ENCODE measurements around the gene CDKN1C. TPM values are rescaled to one million over a fixed set of nuclear protein-coding genes. Genes with fewer than 3 reads are reported as not detected.

The CDKN1C gene
- total and polyA plus RNA-seq, 12 donors: 17.7 to 817 (median 321) TPM

DNA sequence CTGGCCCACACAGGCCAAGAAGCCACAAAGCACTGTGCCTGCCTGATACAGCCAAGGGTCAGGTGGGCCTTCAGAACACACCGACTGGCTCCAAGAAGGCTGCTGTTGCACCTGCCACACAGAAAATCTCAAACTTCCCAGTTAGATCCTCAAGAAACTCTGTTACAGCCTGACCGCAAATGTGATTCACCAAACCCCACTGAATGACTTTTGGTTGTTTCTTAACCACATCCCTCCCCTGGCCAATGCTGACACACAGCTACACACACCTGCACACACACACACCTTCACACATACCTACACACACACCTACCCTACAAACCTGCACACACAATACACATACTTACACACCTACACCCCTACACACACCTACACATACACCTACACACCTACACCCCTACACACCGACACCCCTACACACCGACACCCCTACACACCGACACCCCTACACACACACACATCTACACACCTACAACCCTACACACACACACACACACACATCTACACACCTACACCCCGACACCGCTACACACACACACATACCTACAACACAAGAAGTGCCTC lies 31.5 kb downstream of the CDKN1C start:
- Histone ChIP-seq H3K9me3 (replicated peaks in 1 of 3) (no peaks in the 10 kb centered on the region), H3K4me3 (no peak overlapping the region), H3K27me3 (no peaks in the 10 kb centered on the region), H3K4me1 (replicated peaks in 1 of 2) (no peaks in the 10 kb centered on the region), H3K27ac (no peak overlapping the region), H3K36me3 (replicated peaks in 1 of 2) (no peaks in the 10 kb centered on the region)
- DNase-seq: no peak
- TF ChIP-seq POLR2A (IDR thresholded peaks at IDR 0.05): no peak
- intact Hi-C loops (cut with DNase I): no loop called here
- WGBS, 4 donors: 93 to 97% (median 96%) methylated on average over 7 of the region's 7 CpGs

DNA sequence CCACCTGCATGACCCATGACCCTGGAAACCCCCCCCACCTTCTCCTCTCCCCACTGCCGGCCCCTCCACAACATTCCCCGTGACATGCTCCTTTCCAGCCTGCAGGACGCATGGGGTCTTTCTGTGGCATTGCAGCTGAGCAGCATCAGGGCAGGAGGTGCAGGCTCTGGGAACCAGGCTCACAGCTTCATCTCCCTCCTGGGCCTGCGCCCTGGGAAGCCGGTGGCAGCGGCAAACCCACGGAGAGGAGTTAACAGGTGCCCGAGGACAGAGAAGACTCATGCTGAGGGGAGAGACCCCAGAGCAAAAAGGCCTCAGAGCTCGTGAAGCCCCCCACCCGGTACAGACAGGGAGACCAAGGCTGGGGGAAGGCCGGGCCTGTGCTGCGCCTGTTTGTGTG lies 32.2 kb downstream of the CDKN1C start:
- intact Hi-C loops (cut with DNase I): no loop called here
- no peaks in the 10 kb centered on the region for H3K9me3 ChIP-seq (replicated peaks in 1 of 3)
- no peak for DNase-seq
- H3K27me3 ChIP-seq: no peaks in the 10 kb centered on the region
- no peak overlapping the region for H3K27ac ChIP-seq
- H3K36me3 ChIP-seq (replicated peaks in 1 of 2): no peaks in the 10 kb centered on the region
- TF ChIP-seq, protein P1, sequence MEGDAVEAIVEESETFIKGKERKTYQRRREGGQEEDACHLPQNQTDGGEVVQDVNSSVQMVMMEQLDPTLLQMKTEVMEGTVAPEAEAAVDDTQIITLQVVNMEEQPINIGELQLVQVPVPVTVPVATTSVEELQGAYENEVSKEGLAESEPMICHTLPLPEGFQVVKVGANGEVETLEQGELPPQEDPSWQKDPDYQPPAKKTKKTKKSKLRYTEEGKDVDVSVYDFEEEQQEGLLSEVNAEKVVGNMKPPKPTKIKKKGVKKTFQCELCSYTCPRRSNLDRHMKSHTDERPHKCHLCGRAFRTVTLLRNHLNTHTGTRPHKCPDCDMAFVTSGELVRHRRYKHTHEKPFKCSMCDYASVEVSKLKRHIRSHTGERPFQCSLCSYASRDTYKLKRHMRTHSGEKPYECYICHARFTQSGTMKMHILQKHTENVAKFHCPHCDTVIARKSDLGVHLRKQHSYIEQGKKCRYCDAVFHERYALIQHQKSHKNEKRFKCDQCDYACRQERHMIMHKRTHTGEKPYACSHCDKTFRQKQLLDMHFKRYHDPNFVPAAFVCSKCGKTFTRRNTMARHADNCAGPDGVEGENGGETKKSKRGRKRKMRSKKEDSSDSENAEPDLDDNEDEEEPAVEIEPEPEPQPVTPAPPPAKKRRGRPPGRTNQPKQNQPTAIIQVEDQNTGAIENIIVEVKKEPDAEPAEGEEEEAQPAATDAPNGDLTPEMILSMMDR (IDR thresholded peaks at IDR 0.05): no peak
- TF ChIP-seq POLR2A (IDR thresholded peaks at IDR 0.05): no peak
- H3K4me3 ChIP-seq: no peak overlapping the region
- WGBS, 4 donors: 93 to 96% (median 96%) methylated on average over 10 to 12 of the region's 12 CpGs
- H3K4me1 ChIP-seq (replicated peaks in 1 of 2): no peaks in the 10 kb centered on the region

- WGBS, 4 donors: 78 to 87% (median 86%) methylated on average over 24 to 53 of the region's 53 CpGs
- DNase-seq: no peak
- intact Hi-C loops (cut with DNase I): no loop called here
Measured at GRCh38 chr11:2849994-2850770, 35.4 kb downstream of the CDKN1C start.

DNA sequence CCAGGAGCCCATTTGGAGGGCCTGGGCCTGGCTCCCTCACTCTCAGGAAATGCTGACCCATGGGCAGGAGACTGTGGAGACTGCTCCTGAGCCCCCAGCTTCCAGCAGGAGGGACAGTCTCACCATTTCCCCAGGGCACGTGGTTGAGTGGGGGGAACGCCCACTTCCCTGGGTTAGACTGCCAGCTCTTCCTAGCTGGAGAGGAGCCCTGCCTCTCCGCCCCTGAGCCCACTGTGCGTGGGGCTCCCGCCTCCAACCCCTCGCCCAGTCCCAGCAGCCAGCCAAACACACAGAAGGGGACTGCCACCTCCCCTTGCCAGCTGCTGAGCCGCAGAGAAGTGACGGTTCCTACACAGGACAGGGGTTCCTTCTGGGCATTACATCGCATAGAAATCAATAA lies 37.1 kb downstream of the CDKN1C start:
- Histone ChIP-seq H3K9me3 (replicated peaks in 1 of 3) (no peaks in the 10 kb centered on the region), H3K27me3 (no peaks in the 10 kb centered on the region), H3K27ac (no peak overlapping the region), H3K4me1 (replicated peaks in 1 of 2) (no peaks in the 10 kb centered on the region), H3K4me3 (no peak overlapping the region), H3K36me3 (replicated peaks in 1 of 2) (peaks cover 0 to 8% of the 10 kb centered on the region in 2 donors)
- TF ChIP-seq POLR2A (IDR thresholded peaks at IDR 0.05): no peak
- TF ChIP-seq, protein P1 (IDR thresholded peaks at IDR 0.05): no peak
- DNase-seq: no peak
- 87 to 96% (median 90%) methylated on average over 4 to 9 of the region's 9 CpGs for WGBS, 4 donors
- intact Hi-C loops (cut with DNase I): no loop called here

More at GRCh38 chr11:2849994-2850770, 35.4 kb downstream of the CDKN1C start:
- no peaks in the 10 kb centered on the region for H3K27me3 ChIP-seq
- TF ChIP-seq, protein P1 (IDR thresholded peaks at IDR 0.05): no peak
- no peak for TF ChIP-seq POLR2A (IDR thresholded peaks at IDR 0.05)
- H3K36me3 ChIP-seq (replicated peaks in 1 of 2): peaks cover 0 to 8% of the 10 kb centered on the region in 2 donors
- H3K4me1 ChIP-seq (replicated peaks in 1 of 2): no peaks in the 10 kb centered on the region
- no peak overlapping the region for H3K4me3 ChIP-seq
- no peaks in the 10 kb centered on the region for H3K9me3 ChIP-seq (replicated peaks in 1 of 3)
- H3K27ac ChIP-seq: no peak overlapping the region

Measured in adrenal gland (tissue), 12 donors.